Ramos (cell line): Measurements from ENCODE around the gene INO80B.

Source experiments
- in situ Hi-C: fragments of 300-500 bp; cut with MboI; formaldehyde crosslinking; loops from one replicate; pipeline ENCODE4 v1.14.3; 2022; ENCODE audit warnings: low sequenced_read_pairs; ENCODE audit not compliant: unreplicated experiment

INO80B gene

GRCh38 chr2:74498500-74499266 lies 43.8 kb downstream of the INO80B start:
- in situ Hi-C loops = no loop called here

DNA sequence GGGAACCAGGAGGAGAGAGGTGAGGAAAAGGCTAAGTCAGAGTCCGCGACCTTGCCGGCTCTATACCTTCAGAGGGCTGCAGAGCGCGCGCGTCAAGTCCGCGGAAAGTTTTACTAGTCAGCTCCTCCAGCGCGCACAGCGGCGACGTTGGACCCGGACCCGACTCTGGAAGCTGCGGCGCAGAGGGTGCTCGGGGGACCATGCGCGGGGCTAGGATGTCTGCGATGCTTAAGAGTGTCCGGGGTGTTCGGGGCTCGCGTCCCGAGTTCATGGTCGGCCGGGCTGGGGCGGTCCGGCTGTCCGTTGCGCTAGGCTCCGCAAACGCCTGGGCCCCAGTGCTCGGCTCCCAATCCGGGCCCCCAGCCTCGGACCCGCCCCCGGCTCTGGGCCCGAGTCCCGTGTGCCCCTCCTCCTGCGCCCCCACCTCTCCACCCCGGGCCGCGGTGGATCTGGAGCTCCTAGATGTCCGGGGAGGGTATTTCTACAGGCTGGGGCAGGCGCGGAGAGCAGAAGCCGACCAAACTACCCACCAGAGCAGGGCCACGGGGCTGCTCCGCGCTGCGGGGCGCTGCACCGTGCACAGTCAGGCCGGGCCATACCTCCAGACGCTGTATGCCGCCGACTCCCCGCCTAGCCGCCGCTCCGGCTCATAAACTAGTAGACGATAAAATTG lies 44.5 kb downstream of the INO80B start, which contains the start of gene LBX2:
TSS of gene LBX2 (minus strand) at position 337 of the 673 bp plus-strand sequence. CDS start at position 271, 66 bp downstream.
- in situ Hi-C loops = no loop called here

- in situ Hi-C loops = no loop called here
Observed at GRCh38 chr2:74499940-74500577, 45.2 kb downstream of the INO80B start.

DNA sequence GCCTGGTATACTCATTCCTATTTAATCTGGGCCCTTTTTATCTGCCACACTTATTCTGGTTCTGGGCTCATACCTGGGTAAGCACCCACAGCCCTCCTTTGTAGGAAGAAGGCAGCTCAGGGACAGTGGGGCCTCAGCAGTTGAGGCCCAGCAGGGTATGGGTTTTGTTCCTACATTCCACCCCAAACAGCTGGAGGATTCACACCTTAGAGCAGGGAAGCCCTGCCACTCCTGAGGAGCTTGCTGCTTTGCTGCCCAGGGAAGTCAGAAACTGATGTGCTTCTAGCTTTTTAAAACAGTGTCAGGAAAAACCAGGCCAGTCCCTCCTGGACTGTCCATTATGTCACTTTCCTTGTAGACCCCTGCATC lies 45.7 kb downstream of the INO80B start:
- in situ Hi-C loops = no loop called here

DNA sequence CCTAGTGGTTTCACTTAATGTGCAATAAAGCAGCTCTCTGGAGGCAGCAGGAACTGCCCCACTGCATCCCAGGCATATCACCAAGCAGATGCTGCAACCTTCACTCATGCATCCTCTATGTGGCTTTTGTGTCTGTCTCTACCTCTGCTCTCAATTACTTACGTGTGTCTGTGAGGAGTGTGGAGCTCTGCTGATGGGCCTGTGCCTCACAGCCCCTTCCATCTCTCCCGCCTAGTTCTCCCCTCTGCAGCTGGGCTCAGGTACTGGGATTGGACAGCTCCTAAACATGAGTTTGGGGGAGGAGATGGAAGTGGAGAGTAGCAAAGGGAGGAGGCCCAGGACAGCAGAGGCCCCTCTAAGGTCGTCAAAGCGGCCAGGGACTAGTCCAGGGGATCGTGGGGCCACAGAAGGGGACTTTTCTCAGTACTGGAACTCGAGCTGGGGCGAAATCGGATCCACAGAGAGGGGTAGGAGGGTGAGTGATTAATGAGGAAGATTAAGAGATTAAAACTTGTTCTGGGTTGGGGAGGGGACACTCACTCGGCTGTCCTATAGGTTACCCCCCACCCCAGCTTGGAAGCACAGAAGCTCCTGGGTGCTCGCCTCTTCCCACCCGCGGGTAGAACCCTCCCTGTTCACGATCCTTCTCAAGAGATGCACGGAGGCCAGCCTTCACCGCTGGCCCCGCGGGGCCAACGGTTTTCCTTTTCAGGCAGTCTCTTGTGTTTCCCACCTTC lies 46.6 kb downstream of the INO80B start:
- in situ Hi-C loops = no loop called here

DNA sequence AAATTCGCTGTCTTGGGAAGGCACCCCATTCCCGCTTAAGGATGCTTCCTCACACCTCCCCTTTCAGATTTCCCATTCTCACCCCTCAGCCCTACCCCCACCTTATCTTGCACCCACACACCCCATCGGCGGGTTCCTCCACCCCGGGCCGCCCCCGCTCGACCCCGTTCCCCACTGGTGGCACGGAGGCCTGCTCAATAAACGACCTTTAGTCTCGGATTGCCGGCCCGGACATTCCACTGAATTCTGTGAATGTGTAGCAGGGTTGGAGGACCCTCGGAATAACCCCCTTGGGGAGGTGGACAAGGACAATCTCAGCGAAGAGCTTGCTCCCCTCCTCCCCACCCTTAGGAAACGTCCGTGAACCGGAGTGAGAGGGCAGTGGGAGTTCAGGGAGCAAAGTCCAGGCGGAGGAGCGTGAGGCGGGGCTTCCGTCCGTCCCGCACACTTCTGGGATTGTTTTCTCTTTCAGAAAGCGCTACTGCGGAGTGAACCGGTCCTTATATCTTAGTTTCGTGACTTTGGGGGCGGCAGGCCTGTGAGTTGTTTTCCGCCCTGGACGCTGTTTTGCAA lies 47.3 kb downstream of the INO80B start:
- in situ Hi-C loops = no loop called here

DNA sequence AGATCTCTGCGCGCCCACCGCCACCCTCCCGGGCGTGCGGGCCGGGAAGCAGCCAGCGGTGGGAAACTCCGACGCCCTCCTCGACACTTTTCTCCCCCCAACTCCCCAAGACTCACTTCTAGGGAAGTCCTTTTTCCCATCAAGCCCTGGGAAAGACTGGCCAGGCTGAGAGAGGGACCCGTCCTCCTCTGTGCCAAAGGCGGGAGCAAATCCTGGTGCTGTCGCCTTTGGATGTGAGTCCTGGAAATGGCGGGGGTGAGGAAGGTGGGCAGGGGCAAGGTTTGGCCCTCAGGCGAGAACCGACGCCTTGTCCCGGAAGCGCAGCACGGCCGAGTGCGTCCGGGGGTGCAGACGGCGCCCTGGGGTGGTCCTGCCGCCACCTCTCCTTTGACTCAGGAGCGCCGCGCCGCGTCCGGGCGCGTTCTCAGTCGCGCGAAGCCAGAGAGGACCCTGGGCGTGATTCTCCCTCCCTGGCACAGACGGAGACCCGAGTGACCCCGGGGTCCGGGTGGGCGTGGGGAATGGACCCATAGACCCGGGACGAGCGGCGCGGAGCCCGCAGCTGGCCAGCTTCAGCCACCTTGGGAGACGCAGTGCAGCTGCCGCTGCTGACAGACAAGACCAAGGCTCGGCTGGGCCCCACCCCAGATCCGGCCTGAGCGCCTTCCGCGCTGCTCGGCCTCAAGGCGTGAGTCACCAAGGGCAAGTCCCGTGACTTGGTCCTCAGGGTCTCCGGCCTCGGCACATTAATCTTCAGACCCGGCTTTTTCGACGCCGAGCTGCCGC lies 48.0 kb downstream of the INO80B start:
- in situ Hi-C loops = no loop called here

GRCh38 chr2:74503506-74504475 lies 48.9 kb downstream of the INO80B start:
- in situ Hi-C loops = no loop called here

DNA sequence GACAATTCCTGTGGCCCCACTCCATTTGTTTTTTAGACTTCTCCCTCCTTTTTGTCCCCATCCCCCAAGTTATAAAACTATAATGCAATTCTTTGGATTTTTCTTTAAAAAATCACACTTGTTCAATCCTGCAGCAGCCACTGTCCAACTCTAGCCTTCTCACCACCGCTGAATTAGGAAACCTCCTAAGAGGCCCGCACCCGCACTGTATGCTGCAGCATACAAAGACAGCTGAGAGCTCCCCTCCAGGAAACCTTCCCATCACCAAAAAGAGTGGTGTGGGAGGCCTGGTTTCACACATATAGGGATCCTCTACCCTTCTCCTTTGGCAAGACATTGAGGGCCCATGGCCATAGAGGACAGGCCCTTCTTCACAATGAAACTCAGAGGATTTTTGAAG lies 49.7 kb downstream of the INO80B start:
- in situ Hi-C loops = no loop called here

GRCh38 chr2:74505448-74506246 lies 50.8 kb downstream of the INO80B start:
- in situ Hi-C loops = no loop called here

DNA sequence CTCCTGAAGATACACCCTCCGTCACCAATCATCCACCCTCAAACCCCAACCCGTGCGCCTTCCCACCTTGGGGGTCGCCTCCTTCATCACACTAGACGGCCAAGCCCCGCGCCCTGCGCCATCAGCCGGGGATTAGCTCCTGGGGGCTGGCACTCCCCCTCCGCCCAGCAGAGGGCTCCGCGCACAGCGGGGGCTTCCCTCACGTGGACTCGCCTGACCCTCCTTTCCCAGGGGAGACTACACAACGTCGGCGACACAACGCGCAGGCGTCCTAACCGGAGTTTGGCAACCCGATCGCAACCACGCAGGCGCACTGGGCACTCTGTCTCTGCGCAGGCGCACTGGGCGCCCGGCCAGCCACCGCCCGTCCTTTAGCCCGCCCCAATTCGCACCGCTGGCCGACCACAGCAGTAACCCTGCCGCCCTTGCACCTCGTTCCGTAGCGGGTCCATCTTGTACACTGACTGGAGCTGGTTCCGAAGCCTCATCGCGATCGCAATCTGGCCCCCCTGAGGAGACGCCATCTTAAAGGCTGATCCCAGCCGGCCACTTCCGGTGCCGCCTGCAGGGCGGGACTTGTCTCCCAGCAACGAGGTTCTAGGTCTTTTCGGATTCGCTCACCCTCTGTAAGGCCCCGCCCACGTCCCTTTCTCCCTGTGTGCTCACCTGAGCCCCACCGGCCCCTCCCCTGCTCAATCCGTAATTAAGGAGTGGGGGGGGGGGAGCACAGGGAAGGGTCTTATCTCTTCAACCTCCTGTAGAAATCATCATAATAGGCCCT lies 52.4 kb downstream of the INO80B start, which contains the start of gene PCGF1:
TSS of gene PCGF1 (minus strand) at position 551 of the 781 bp plus-strand sequence. CDS start at position 524, 27 bp downstream.
- in situ Hi-C loops = no loop called here
